Activated CD4-positive, CD25-positive, alpha-beta regulatory T cell treated with anti-CD3 and anti-CD28 coated beads, Interleukin-2, amount 50 U/mL, for 24 hours (primary cell): ENCODE measurements around the gene CCSAP.
A peak's percentile ranks its signal among the peaks of the same experiment; 100 is the strongest.

ENCODE experiments used
- ATAC-seq, 2 donors: fragments of 150-1000 bp; cut with Tn5 transposase; one replicate each; pipeline ENCODE4 v1.10.0; 2021; ENCODE audit warnings: mild to moderate bottlenecking in 1 of 2, moderate library complexity in 1 of 2

CCSAP gene

DNA sequence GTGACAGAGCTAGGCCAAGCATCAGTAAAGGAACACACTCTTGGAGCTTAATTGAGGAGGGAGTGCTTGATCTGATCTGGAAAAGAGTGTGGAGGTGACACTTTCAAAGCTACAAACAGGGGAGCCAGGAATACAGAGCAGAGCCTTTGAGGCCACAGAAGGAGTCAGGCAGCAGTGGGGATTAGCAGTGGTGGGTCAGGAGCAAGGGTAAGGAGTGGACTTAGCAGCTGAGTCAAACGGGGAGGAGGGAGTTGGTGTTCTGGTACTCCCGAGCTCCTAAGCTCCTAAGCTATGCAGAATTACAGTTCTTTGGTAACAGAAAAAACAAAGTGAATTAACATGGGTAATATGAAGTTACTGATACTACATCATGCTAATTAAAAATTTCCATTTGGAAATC lies 57.4 kb downstream of the CCSAP start:
- ATAC-seq = no peak

GRCh38 chr1:229284887-229285286 lies 58.0 kb downstream of the CCSAP start:
- no peak for ATAC-seq

- no peak for ATAC-seq
Observed at GRCh38 chr1:229283183-229283611, 59.6 kb downstream of the CCSAP start.

DNA sequence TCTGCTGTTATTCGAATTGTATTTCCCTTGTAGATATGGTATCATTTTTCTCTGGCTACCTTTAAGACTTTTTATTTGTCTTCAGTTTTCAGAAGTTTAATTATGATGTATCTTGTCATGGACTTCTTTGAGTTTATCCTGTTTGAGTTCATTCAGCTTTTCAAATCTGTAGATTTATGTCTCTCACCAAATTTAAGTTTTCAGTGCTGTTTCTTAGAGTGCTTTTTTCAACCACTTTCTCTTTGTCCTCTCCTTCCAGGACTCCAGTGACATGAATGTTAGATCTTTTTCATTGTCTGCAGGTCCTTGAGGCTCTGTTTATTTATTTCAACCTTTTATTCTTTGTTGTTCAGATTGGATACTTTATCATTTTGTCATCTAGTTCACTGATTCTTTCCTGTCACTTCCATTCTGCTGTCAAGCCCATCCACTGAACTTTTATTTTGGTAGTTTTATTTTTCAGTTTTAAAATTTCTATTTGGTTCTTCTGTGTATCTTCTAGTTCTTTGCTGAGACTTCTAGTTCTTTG lies 60.5 kb downstream of the CCSAP start:
- no peak for ATAC-seq

DNA sequence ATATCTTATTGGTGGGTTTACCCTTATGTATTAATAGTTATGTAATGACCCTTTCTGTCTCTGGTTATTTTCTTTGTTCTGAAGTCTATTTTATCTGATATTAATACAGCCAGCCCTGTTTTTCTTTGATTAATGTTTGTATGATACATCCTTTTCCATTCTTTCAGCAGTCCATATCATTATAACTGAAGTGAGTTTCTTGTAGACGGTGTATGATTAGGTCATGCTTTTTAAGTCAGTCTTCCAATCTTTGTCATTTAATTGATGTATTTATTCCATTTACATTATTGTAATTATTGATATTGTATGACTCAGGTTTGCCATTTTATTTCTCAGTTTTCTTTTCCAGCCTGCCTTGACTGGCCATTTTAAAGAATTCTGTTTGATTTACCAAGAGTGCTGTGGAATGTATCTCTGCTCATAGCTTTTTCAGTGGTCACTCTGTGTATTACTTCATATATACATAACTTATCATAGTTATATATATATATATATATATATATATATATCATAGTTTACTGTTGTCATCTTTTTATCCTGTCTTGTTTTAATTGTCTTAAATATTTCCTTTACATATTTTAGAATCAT lies 61.4 kb downstream of the CCSAP start:
- peak in 1 of 2 donors; percentile 7 for ATAC-seq

DNA sequence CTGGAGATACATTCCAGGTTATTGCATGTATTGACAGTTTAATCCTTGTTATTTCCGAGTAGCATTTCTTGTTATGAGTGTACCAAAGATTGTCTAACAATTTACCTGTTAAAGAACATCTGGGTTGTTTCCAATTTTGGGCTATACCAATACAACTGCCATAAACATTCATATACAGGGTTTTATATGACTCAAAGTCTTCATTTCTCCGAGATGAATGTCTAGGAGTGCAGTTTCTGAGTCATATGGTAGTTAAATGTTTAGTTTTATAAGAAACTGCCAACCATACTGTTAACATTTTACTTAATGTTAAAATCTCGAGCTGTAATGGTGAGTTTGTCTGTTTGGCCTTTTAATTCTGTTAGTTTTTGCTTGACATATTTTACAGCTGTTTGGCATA lies 61.9 kb downstream of the CCSAP start:
- peak; percentile 67 to 87 for ATAC-seq

GRCh38 chr1:229280037-229280828 lies 62.6 kb downstream of the CCSAP start:
- ATAC-seq = no peak

DNA sequence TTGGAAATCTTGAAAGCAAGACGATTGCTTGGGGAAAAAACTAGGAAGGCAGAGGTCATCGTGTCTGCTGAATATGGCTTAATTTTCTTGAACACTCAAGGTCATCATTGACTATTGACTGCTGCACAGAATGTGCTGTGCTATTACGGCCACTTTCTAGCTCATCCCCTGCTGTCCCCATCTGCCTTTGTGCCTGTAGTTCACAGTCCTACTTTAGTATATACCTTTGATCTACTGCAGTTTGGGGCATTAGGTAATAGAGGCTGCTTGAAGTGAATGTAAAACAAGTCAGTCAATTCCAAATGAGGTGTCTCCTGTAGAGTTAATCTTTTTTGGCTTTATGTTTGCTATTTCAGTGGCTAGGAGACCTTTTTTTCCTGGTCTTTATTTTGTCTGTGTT lies 63.6 kb downstream of the CCSAP start:
- ATAC-seq = no peak

DNA sequence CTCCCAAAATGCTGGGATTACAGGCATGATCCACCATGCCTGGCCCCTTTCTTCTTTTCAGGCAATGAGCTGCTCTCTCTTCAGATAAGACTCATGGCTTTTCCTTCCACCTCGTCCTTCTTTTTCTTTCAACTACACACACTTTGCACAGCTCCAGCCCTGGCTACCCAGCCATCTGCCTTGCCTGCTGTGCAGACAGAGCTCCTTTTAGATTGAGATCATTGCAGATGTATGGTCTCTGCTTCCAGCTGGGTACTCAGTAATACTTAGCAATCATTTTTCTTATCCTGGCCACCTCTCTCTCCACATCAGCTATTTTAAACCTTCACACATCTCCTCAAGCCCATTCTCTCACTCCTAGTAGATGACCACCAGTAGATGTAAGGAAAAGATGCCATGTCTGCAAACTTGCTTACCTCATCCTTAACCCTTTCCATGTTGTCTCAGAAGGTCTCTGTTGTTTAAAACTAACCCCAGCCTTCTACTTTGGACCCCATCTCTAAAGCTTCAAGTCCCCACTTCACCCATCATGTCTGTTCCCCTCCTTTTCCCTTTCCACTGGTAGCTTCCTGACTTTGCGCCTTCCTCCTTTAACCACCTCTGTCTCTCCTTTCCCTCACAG lies 64.6 kb downstream of the CCSAP start:
- no peak for ATAC-seq

DNA sequence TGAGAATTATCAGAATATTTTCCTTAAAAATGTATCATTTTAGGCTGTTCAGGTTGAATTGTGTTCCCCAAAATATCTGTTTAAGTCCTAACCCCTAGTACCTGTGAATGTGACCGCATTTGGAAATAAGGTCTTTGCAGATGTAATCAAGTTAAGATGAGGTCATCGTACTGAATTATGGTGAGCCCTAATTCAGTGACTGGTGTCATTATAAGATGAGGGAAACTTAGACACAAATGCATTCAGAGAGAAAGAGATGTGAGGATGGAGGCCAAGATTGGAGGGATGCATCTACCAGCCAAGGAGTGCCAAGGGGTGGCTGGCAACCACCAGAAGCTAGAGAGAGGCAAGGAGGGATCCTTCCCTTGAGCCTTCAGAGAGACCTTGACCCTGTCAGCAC lies 67.8 kb downstream of the CCSAP start:
- ATAC-seq = no peak

DNA sequence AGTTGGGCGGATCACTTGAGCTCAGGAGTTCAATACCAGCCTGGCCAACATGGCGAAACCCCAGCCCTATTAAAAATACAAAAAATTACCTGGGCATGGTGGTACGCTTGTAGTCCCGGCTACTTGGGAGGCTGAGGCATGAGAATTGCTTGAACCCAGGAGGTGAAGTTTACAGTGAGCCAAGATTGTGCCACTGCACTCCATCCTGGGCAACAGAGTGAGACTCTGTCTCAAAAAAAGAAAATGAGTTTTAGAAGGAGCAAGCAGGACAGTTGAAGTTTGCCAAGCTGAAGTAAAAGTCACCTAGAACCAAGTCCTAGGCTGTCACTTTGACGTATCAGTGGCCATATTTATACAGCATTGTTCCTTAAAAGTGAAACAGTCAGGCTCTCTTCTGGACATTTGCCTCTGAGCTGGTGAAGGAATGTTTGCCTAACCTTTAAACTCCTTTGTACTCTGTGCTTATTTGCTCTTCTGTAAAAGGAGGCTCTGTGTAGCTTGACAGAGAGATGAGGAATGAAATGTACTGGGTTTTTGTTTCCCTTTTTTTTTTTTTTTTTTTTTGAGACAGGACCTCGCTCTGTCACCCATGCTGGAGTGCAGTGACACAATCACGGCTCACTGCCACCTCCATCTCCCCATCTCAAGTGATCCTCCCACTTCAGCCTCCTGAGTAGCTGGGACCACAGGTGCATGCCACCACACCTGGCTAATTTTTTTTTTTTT lies 69.2 kb downstream of the CCSAP start:
- no peak for ATAC-seq

DNA sequence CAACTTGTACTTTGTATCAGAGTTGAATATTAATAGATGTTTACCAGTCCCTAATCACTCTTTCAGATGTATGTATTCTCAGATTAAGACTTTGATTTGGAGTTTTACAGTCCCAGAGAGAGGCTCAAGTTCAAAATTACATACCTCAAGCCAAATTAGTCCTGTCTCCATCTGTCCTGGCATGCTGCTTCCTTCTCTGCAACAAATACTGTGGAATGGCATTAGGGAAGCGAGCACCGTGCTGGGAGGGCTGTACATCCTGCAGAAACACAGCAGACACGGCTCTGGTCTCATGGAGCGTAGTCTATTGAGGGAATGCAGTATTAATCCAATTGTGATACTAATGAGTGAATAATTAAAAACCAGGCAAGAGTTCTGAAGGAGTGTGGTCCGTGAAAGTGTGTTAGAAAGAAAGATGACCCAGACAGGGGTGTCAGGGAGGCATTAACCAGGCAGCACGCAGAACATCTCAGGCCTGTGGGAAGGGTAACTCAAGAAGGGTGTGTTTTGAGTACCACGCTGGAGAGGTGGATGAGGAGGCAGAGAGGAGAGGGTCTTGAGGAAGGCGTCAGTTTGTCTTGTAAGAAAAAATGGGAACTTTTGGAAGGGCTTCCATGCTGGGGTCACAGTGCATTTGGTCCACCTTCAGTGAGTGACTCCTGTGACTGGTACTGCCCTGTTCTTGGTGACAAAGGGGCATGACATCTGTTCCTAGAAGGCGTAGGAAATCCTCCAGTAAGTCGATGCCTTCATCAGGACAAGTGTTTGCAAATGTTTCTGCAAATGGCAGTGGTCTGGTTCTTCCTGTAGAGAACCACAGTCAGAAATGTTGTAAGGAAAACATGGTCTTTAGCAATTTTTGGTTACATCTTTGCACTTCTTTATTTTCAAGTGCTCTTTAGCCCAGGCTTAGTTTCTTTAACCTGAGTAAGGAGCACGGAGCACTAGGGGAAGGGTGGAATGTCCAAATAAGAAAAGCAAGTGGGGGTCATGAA lies 70.4 kb downstream of the CCSAP start:
- ATAC-seq = no peak

GRCh38 chr1:229271448-229272159 lies 71.2 kb downstream of the CCSAP start:
- ATAC-seq = peak; percentile 62 to 65
